Gastrocnemius medialis (tissue), 4 donors: Measurements from ENCODE around the gene RIC8B.

Experiments used
- POLR2A ChIP-seq, 2 donors: fragments of 450-650 bp; IDR thresholded peaks; one replicate each; pipeline ENCODE4 v1.6.1; 2017; ENCODE audit warnings: antibody characterized with exemption in 2 of 2, mild to moderate bottlenecking in 2 of 2, moderate library complexity in 2 of 2
- TF ChIP-seq, protein P1 (sequence below), 5 experiments: fragments of 450-650 bp in 3 of 5; fragments of 200-600 bp in 2 of 5; sonication (generic) in 2 of 5; IDR thresholded peaks in 4 of 5; conservative IDR thresholded peaks in 1 of 5; 1 replicate in 4 of 5; 2 replicates in 1 of 5; pipeline ENCODE4 v1.5.1; 2016 to 2019; ENCODE audit warnings: antibody characterized with exemption in 5 of 5, mild to moderate bottlenecking in 3 of 5, moderate library complexity in 3 of 5

DNA sequence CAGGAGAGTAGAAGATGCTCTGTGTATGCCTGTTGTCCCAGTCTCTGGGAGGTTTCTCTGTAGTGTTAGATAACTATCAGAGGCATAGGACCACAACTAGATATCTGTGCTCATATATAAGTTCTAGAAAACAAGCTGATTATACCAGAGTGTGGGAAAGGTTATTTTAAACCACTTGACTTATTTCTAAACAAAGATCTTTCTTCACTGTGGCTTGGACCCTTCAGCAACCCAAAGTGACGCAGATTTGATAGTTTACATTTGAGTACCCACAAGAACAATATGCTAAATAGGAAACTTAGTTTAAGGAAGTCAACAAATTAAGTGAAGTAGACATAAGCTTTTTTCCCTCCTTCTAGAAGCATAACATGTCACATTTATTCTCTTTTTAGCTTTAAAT, 41.3 kb downstream of the RIC8B start:
- TF ChIP-seq, protein P1, sequence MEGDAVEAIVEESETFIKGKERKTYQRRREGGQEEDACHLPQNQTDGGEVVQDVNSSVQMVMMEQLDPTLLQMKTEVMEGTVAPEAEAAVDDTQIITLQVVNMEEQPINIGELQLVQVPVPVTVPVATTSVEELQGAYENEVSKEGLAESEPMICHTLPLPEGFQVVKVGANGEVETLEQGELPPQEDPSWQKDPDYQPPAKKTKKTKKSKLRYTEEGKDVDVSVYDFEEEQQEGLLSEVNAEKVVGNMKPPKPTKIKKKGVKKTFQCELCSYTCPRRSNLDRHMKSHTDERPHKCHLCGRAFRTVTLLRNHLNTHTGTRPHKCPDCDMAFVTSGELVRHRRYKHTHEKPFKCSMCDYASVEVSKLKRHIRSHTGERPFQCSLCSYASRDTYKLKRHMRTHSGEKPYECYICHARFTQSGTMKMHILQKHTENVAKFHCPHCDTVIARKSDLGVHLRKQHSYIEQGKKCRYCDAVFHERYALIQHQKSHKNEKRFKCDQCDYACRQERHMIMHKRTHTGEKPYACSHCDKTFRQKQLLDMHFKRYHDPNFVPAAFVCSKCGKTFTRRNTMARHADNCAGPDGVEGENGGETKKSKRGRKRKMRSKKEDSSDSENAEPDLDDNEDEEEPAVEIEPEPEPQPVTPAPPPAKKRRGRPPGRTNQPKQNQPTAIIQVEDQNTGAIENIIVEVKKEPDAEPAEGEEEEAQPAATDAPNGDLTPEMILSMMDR (IDR thresholded peaks at IDR 0.05 in 4 of 5, conservative IDR thresholded peaks at IDR 0.05 in 1 of 5) = no peak
- TF ChIP-seq POLR2A (IDR thresholded peaks at IDR 0.05) = no peak
